CMK (cell line): ENCODE data around the gene ABCA9.

Source experiments
- DNase-seq: peaks from one replicate; pipeline ENCODE4 v3.0.0-alpha.2; 2010; ENCODE audit warnings: low read depth

The ABCA9 gene

GRCh38 chr17:69067274-69068047, 6.7 kb upstream of the ABCA9 start:
- DNase-seq, result no peak

- DNase-seq, result no peak
Observed at GRCh38 chr17:69066482-69066881, 5.8 kb upstream of the ABCA9 start.

- no peak for DNase-seq
Observed at GRCh38 chr17:69065113-69065512, 4.4 kb upstream of the ABCA9 start.

DNA sequence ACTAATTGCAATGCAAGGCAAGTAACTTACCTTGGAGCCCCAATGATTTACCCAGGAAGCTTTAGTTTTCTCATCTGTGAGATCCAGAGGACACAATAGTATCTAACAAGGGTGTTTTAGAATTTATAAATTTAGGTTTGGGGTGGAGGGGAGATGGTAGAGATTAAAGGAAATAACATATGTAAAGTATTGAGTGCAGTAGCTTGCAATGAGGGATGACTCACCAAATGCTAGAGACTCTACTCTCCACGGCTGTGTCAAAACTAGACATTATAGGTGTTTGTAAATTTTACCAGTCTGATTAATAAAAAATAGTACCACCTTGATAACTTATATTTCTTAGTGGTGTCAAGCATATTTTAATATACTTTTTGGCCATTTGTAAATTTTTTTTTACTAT, 3.7 kb upstream of the ABCA9 start:
- no peak for DNase-seq

DNA sequence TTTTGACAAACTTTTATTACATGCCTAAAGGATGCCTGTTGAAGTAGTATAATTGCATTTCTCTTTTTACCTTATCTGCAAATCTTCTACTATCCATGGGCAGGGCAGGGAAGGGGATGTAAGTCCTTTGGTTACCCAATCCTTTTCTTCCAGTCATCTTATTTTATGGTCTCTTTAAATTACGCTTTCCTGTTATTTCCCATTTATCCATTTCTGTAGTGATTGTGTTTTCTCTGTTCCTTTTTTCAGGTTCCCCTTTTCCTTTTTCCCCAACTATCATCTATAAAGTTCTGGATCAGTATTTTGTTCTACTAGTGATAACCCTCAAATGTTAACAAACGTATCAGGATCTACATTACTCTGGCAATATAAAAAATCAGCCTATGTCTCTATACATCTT, 3.3 kb upstream of the ABCA9 start:
- DNase-seq, result no peak

GRCh38 chr17:69062860-69063581, 2.3 kb upstream of the ABCA9 start:
- no peak for DNase-seq

DNA sequence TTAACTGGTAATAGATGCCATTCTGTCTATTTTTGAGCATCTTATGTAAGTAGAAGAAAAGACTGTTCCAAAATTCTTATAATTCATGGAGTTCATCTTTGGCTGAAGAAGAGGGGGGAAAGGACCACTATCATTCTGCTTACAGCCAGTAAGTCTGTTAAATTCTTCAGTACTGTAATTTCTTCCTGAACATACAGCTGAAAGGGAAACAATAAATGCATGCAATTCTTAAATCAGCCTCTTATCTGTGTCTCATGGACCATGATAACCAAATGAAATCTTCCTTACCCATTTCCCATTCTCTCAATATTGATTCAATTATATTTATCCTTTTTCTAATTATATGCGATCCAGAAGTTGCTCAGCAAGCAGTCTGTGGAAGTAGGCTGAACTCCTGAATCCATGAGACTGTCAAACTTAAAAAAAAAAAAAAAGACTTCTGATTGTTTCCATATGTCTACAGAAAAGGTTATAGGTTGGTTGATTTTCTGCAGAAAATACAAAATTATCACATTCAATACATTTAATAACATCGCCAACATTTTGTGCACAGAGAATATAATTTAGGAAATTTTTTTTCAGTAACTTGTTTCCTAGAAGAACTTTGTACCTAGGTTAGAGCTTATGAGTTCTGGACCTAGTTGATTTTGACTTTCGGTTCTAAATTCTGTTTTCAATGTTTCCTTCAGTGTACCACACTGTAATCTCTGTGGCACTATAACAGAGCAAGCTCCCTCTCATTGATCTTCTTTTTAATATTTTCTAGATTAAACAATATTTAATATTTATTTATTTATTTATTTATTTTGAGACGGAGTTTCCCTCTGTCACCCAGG, 1.2 kb upstream of the ABCA9 start:
- no peak for DNase-seq

DNA sequence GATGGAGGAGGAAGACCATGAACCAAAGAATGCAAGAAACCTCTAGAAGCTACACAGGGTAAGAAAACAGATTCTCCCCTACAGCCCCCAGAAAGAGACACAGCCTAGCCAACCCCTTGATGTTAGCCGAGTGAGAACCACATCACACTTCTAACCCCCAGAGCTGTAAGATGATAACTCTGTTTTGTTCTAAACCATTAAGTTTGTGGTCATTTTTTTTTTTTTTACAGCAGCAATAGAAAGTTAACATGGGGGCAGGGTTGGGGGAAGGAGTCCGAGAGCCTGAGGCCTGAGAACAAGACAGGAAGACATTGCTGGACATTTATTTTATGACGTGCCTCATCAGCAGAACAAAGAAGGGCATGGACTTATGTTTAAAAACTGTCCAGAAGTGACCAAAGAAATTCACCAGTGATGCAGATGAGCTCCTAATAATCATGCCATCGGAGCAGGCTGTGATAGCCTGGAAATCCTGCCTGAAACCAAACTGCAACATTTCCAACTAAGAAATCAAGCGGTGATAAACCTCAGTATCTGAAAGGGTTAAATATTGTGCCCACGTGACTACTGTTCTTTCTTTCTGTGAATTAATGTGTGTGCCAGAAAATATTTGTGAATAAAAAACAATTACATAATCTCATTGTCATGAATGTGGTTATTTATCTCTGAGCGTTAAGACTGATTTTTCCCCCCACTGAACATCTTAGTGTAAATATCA, 1.1 kb downstream of the ABCA9 start:
- DNase-seq, result no peak

- DNase-seq, result no peak
Observed at GRCh38 chr17:69058165-69058564, 2.6 kb downstream of the ABCA9 start.

GRCh38 chr17:69057280-69057679, 3.4 kb downstream of the ABCA9 start:
- no peak for DNase-seq

- DNase-seq, result no peak
Observed at GRCh38 chr17:69056179-69056823, 4.4 kb downstream of the ABCA9 start.

- DNase-seq, result no peak
Observed at GRCh38 chr17:69055334-69055733, 5.4 kb downstream of the ABCA9 start.

GRCh38 chr17:69050999-69051775, 9.5 kb downstream of the ABCA9 start:
- DNase-seq, result no peak

- DNase-seq, result no peak
Observed at GRCh38 chr17:69048634-69049033, 12.1 kb downstream of the ABCA9 start.

DNA sequence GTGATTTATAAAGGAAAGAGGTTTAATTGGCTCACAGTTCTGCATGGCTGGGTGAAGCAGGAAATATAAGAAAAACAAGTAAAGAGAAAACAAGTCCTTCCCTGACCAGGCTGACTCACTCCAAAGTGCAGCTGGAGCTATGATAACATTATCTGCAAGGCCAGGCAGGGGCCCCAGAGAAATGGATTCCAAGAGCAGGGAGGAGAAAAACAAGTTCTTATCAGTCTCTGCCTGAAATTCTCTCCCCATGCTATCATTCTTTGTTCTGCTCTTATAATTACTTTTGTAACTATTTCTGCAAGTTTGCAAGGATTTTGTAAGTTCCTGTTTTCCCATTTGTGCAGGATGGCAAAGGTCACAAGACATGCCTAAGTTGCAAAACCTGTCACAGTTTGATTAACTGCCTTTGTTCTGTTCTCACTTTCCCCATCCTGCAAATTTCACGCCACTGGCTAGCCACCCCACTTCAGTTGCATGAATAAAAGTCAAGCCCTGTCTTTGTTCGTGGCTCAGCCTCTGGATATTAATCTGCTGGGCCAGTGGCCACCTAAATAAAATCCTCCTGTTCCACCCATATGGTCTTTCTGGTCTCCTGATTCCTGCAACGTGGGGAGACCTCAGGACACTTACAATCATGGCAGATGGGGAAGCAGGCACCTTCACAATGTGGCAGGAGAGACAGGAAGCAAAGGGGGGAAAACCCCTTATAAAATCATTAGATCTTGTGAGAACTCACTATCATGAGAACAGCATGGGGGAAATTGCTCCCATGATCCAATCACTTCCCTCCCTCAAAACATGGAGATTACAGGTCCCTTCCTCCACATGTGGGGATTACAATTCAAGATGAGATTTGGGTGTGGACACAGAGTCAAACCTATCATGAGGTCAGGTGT, 13.1 kb downstream of the ABCA9 start:
- peak; percentile 52 for DNase-seq

DNA sequence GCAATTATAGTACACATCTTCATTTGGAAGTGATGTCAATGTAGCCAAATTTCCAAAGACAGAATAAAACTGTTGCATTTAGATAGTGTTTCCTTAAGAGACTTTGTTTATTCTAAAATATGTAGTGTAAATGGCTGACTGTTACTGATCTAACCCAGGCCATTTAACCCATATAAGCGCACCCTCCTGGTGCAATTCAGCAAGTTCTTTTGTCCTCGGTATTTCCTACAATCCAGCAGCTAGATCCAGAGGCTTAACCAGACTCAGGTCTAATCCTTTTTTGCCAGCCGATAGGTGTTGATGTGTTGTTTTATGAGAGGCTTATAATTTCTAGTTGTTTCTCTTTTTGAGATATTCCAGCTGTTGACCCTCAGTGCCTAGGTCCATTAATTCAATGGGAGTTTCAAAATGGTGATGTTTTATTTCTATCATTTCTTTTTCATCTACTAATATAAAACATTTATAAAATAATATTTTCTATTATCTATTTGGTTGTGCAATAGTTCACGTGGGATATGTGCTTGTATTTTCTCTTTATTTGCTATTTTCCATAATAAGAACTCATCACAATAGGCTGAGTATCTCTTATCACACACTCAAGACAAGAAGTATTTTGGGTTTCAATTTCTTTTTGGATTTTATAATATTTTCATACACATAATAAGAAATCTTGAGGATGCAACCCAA, 14.5 kb downstream of the ABCA9 start:
- no peak for DNase-seq

DNA sequence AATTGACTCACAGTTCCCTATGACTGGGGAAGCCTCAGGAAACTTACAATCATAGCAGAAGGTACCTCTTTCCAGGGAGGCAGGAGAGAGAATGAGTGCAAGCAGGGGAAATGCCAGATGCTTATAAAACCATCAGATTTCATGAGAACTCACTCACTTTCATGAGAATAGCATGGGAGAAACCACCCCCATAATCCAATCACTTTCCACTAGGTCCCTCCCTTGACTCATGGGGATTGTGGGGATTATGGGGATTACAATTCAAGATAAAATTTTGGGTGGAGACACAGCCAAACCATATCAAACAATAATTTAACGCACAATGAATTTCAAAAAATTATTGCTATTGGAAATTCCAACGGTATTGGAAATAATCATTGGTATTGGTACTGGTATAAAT, 15.1 kb downstream of the ABCA9 start:
- DNase-seq, result no peak

DNA sequence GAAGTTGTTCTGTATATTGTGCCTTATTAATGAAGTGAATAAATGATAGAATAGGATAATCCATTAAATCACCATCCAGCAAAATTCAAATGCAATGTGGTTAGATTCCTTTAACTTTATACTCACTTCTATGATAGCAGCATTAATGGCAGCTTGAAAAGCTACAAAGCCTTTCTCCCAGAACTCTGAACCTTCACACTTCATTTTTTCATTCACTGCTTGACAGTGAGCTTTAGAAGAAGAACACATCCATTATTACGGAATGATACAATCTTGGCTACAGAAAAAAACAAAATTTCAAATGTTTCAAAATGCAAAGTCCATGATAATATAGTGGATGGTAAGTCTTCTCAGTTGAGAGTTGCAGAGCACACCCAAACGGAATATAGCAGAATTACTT, 16.4 kb downstream of the ABCA9 start:
- DNase-seq, result no peak

DNA sequence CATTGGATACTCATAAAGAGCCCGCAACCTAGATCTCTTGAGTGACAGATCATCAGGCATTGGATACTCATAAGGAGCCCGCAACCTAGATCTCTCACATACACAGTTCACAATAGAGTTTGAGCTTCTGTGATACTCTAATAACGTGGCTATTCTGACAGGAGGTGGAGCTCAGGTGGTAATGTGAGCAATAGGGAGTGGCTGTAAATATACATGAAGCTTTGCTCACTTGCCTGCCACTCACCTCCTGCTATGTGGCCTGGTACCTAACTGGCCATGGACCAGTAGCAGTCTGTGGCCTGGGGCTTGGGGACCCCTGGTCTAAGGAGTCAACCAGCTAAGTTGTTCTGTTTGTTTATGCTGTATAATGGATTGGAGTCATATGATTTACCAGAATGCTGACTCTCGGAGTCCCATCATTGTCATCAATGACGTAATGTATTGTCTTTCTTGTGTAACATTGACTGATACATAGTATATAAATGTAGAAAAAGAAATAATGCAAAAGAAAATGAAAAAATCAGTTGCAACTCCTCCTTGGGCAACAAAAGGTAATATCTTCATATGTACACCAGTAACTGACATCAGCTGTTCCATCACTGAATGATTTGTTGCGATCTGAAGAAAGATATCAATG, 17.5 kb downstream of the ABCA9 start:
- DNase-seq, result no peak
